Sigmoid colon (tissue), 7 donors: Measurements from ENCODE around the gene PTPA. TPM values are rescaled to one million over a fixed set of nuclear protein-coding genes. Genes with fewer than 3 reads are reported as not detected.
A peak's percentile ranks its signal among the peaks of the same experiment; 100 is the strongest.

Experiments used
- DNase-seq: peaks from one replicate; pipeline ENCODE4 v3.0.0-alpha.2; 2019
- H3K27ac ChIP-seq, 4 donors: fragments of 200-600 bp; sonication (generic); one replicate each; pipeline ENCODE4 v1.5.1; 2016 to 2019; ENCODE audit warnings: mild to moderate bottlenecking in 1 of 4
- H3K27me3 ChIP-seq, 3 donors: fragments of 200-600 bp; sonication (generic); one replicate each; pipeline ENCODE4 v1.5.1; 2019; ENCODE audit warnings: mild to moderate bottlenecking in 1 of 3
- H3K36me3 ChIP-seq, 4 donors: fragments of 200-600 bp; sonication (generic); one replicate each; pipeline ENCODE4 v1.5.1; 2016 to 2019
- H3K4me1 ChIP-seq, 4 donors: fragments of 200-600 bp; sonication (generic); one replicate each; pipeline ENCODE4 v1.5.1; 2017 to 2019
- H3K4me3 ChIP-seq, 4 donors: fragments of 200-600 bp; sonication (generic); one replicate each; pipeline ENCODE4 v1.5.1; 2017 to 2019; ENCODE audit warnings: mild to moderate bottlenecking in 2 of 4, moderate library complexity in 1 of 4
- H3K9me3 ChIP-seq, 4 donors: fragments of 200-600 bp in 3 of 4; sonication (generic) in 3 of 4; one replicate each; pipeline versions ENCODE4 v1.5.1 to v1.6.1; 2013 to 2019
- EP300 ChIP-seq, 4 donors: sonication (generic); formaldehyde crosslinking; IDR thresholded peaks; one replicate each; pipeline ENCODE4 v1.6.1; 2017; ENCODE audit warnings: antibody characterized with exemption in 4 of 4
- POLR2A ChIP-seq, 2 donors: fragments of 450-650 bp; IDR thresholded peaks; one replicate each; pipeline ENCODE4 v1.6.1; 2016; ENCODE audit warnings: antibody characterized with exemption in 2 of 2, mild to moderate bottlenecking in 2 of 2, moderate library complexity in 2 of 2
- POLR2AphosphoS5 ChIP-seq, 4 donors: sonication (generic); formaldehyde crosslinking; IDR thresholded peaks; one replicate each; pipeline ENCODE4 v1.6.1; 2017; ENCODE audit warnings: antibody characterized with exemption in 4 of 4
- WGBS, 2 donors: extraction: QIAGEN DNeasy Blood & Tissue Kit; methylation state at CpG; one replicate each; pipeline ENCODE4 v1.1.7; 2013; 5-methylcytosine and 5-hydroxymethylcytosine counted together
- intact Hi-C: fragments of 100-400 bp; cut with DNase I; formaldehyde crosslinking; loops from one replicate; pipeline ENCODE4 v1.15.1; 2023
- polyA plus RNA-seq, 3 donors: library from polyadenylated mRNA; stranded (reverse); fragments of 200-250 nt; gene quantifications; one replicate each; pipeline ENCODE4 v1.2.3, GENCODE V29; 2013
- total RNA-seq, 4 donors: library from RNA; depleted of rRNA; stranded (reverse); fragments of >200 nt; gene quantifications; one replicate each; pipeline ENCODE4 v1.1.0, GENCODE V29; 2016
- TF ChIP-seq, protein P1 (sequence below), 4 experiments: fragments of 450-650 bp in 3 of 4; fragments of 200-600 bp in 1 of 4; IDR thresholded peaks; one replicate each; pipeline ENCODE4 v1.5.1; 2016 to 2019; ENCODE audit warnings: antibody characterized with exemption in 4 of 4, mild to moderate bottlenecking in 3 of 4, moderate library complexity in 2 of 4
- donor health status: healthy with polysubstance abuse.
- donor health status: Bipolar disorder and iron deficiency.
- donor health status: healthy.

Gene PTPA
- total and polyA plus RNA-seq, 7 donors = 50.2 to 141 (median 78.5) TPM

DNA sequence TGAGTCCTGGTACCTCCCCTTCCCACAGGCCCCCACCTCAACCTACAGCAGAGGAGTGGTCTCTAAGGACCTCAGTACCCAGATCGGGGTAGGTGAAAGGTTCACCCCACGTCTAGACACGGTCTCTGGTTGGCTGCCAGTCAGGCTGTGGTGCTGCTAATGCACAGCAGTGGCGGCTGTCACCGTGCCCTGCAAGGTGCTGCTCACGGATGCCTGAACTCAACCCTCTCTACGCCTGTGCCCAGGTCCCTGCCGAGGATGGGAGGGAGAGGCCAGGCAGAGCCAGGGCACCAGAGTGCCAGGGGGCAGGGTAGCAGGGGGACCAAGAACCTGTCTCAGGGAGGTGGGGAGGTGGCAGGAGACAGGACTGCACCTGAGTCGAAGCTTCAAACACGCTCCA is 52.5 kb downstream of the PTPA start:
- 87 to 89% methylated on average over 10 of the region's 10 CpGs for WGBS, 2 donors
- Histone ChIP-seq H3K27ac (peak overlapping the region; percentile 55 to 75 (median 69)), H3K4me3 (no peak overlapping the region), H3K27me3 (no peaks in the 10 kb centered on the region), H3K4me1 (peaks cover 0 to 37% (median 33%) of the 10 kb centered on the region in 4 donors), H3K36me3 (no peaks in the 10 kb centered on the region), H3K9me3 (no peaks in the 10 kb centered on the region)
- DNase-seq = peak; percentile 69
- TF ChIP-seq, protein P1, sequence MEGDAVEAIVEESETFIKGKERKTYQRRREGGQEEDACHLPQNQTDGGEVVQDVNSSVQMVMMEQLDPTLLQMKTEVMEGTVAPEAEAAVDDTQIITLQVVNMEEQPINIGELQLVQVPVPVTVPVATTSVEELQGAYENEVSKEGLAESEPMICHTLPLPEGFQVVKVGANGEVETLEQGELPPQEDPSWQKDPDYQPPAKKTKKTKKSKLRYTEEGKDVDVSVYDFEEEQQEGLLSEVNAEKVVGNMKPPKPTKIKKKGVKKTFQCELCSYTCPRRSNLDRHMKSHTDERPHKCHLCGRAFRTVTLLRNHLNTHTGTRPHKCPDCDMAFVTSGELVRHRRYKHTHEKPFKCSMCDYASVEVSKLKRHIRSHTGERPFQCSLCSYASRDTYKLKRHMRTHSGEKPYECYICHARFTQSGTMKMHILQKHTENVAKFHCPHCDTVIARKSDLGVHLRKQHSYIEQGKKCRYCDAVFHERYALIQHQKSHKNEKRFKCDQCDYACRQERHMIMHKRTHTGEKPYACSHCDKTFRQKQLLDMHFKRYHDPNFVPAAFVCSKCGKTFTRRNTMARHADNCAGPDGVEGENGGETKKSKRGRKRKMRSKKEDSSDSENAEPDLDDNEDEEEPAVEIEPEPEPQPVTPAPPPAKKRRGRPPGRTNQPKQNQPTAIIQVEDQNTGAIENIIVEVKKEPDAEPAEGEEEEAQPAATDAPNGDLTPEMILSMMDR (IDR thresholded peaks at IDR 0.05) = no peak
- TF ChIP-seq POLR2A (IDR thresholded peaks at IDR 0.05) (no peak), EP300 (IDR thresholded peaks at IDR 0.05) (no peak), POLR2AphosphoS5 (IDR thresholded peaks at IDR 0.05) (no peak)
- intact Hi-C loops = no loop called here

DNA sequence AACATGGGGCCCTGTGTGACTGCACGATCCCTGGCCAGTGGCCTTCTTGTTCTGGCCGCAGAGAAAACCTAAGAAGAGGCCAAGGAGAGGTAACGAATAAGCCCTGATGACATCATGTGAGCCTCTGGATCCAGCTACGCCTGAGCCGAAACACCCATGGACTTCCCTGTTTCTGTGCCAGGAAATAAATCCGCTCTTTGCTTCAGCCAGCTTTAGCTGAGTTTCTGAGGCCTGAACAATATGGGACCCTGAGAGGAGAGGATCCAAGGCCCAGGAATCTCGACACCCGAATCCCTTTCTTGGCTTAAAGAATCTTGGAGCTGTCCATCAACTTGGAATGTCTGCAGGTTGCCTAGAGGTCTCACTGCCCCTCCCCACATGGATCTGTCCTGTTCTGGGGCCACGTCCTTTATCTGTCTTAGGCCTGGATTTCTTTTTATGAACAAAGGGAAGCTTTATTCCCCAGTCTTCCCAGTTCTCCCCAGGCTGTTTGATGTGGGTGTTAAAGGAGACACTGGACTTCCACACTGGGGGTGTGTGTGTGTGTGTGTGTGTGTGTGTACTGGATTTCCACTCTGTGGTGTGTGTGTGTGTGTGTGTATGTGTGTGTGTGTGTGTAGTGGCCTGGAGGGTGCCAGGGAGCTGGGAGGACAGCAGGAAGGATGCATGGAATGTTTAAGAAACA is 53.2 kb downstream of the PTPA start:
- no peaks in the 10 kb centered on the region for H3K9me3 ChIP-seq
- no peaks in the 10 kb centered on the region for H3K36me3 ChIP-seq
- DNase-seq = peak; percentile 90
- no peak overlapping the region for H3K4me3 ChIP-seq
- peak overlapping the region; percentile 55 to 75 (median 69) for H3K27ac ChIP-seq
- H3K27me3 ChIP-seq = no peaks in the 10 kb centered on the region
- WGBS, 2 donors = 12 to 54% methylated on average over 9 of the region's 9 CpGs
- H3K4me1 ChIP-seq = peaks cover 0 to 37% (median 33%) of the 10 kb centered on the region in 4 donors
- TF ChIP-seq POLR2AphosphoS5 (IDR thresholded peaks at IDR 0.05) = peak in 2 of 4 donors; percentile 11 to 36
- TF ChIP-seq, protein P1 (IDR thresholded peaks at IDR 0.05) = no peak
- intact Hi-C loops = no loop called here

DNA sequence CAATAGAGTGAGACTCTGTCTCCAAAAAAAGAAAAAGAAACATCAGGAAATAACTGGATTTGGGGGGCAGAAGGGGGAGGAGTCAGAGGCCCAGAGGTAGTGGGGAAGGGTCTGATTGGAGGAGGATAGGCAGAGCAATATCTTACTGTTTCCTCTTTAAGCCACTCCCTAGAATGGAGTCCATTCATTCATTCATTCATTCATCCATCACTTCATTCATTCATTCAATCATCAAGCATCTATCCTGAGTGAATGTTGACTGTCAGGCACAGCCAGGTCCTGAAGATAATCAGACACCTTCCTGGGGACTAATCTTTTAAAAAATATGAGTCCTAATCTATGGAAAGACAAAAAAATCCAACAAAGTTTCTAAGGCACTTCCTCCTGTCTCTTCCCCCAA is 54.0 kb downstream of the PTPA start:
- no peak for DNase-seq
- H3K27ac ChIP-seq = peak overlapping the region in 3 of 4 donors; percentile 68 to 75 (median 70)
- no peaks in the 10 kb centered on the region for H3K36me3 ChIP-seq
- no peak for TF ChIP-seq EP300 (IDR thresholded peaks at IDR 0.05)
- TF ChIP-seq POLR2A (IDR thresholded peaks at IDR 0.05) = no peak
- TF ChIP-seq, protein P1 (IDR thresholded peaks at IDR 0.05) = no peak
- TF ChIP-seq POLR2AphosphoS5 (IDR thresholded peaks at IDR 0.05) = no peak
- no peak overlapping the region for H3K4me3 ChIP-seq
- H3K9me3 ChIP-seq = no peaks in the 10 kb centered on the region
- peaks cover 0 to 37% (median 33%) of the 10 kb centered on the region in 4 donors for H3K4me1 ChIP-seq
- H3K27me3 ChIP-seq = no peaks in the 10 kb centered on the region
- intact Hi-C loops = no loop called here

DNA sequence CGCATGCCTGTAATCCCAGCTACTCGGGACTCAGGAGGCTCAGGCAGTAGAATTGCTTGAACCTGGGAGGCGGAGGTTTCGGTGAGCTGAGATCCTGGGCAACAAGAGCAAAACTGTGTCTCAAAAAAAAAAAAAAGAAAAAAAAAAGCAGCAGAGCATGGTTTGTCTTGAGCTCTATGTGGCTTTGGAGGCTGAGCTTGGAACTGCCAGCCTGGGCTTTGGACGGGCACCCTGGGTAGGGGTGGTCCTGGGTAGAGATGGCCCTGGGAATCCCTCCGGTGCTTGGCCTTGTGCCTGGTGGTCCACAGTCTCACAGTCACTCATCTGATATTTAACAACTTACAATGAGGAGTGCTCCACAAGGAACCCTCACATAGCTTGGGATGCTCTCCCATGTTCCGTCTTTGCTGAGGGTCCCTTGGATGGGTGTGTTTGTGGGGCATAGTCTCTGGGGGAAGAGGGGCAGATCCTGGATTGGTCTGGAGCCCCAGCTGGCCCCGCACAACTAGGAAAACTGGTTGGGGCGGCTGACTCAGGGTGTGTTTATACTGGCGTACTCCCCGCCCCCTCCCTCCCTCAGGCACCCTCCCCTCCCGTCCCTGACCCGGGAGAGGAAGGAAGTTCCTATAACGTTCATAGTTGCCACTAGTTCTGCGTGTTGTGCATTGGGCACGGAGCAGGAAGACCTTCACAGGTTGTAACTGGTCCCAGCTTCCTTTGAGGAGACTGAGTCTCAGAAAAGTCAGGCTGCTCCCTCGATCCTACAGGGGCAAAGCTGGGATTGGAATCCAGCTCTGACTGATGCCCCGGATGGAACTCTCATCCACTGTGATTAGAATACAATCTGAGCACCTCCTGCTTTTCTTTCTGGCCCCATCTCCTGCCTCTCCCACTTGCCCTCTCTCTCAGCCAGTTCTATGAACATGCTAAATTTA is 55.7 kb downstream of the PTPA start:
- TF ChIP-seq POLR2A (IDR thresholded peaks at IDR 0.05) (no peak), EP300 (IDR thresholded peaks at IDR 0.05) (no peak), POLR2AphosphoS5 (IDR thresholded peaks at IDR 0.05) (peak; percentile 55 to 79 (median 77))
- TF ChIP-seq, protein P1 (IDR thresholded peaks at IDR 0.05) = no peak
- no peaks in the 10 kb centered on the region for H3K27me3 ChIP-seq
- H3K27ac ChIP-seq = peak overlapping the region; percentile 80 to 90 (median 82)
- WGBS, 2 donors = 7 to 22% methylated on average over 18 of the region's 18 CpGs
- H3K36me3 ChIP-seq = no peaks in the 10 kb centered on the region
- intact Hi-C loops = no loop called here
- no peaks in the 10 kb centered on the region for H3K9me3 ChIP-seq
- peaks cover 0 to 37% (median 33%) of the 10 kb centered on the region in 4 donors for H3K4me1 ChIP-seq
- H3K4me3 ChIP-seq = peak overlapping the region in 3 of 4 donors; percentile 19 to 34 (median 32)
- peak; percentile 92 for DNase-seq
